ENCODE data around the gene SEZ6L2.
"Not testable (repeated sequence)": the region's sequence is repeated elsewhere in the genome, so short reads cannot be mapped to it uniquely, and the experiment has no call there.

SEZ6L2 gene

DNA sequence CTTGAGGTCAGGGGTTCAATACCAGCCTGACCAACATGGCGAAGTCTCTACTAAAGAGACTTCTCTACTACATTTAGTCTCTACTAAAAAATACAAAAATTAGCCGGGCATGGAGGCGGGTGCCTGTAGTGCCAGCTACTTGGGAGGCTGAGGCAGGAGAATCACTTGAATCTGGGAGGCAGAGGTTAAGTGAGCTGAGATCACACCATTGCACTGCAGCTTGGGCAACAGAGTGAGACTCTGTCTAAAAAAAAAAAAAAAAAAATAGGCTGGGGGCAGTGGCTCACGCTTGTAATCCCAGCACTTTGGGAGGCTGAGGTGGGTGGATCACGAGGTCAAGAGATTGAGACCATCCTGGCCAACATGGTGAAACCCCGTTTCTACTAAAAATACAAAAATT is 10.5 kb upstream of the SEZ6L2 start:
- DNase-seq, result not testable (repeated sequence)

DNA sequence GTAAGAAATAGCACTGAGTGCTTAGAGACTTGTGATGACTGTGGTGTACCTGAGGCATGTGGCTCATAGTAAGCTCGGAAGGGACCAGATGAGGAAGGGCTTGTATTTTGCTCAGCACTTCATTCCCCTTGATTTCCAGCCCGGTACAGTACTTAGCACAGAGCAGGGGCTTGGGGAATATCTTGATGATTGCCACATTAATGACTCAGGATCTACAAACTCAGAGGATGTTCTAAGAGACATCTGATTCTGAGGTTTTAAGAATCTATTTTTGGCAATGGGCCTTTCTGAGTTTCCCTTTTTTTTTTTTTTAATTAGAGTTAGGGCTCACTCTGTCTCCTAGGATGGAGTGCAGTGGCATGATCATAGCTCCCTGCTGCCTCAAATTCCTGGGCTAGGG is 10.0 kb upstream of the SEZ6L2 start:
- no peak for DNase-seq

DNA sequence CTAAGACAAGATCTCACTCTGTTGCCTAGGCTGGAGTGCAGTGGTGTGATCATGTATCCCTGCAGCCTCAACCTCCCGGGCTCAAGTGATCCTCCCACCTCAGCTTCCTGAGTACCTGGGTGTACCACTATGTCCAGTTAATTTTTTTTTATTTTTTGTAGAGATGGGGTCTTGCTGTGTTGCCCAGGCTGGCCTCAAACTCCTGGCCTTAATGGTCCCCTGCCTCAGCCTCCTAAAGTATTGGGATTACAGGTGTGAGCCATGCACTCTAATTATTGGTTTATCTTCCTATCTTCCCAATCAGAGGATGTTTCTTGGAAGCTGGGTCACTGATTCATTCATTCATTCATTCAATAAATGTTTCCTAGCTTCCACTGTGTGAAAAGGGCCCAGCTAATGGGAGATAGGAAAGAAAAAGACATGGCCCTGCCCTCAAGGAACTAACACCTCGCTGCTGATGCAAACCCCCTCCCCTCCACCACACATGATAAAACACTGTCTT is 9.4 kb upstream of the SEZ6L2 start:
- DNase-seq, result no peak

DNA sequence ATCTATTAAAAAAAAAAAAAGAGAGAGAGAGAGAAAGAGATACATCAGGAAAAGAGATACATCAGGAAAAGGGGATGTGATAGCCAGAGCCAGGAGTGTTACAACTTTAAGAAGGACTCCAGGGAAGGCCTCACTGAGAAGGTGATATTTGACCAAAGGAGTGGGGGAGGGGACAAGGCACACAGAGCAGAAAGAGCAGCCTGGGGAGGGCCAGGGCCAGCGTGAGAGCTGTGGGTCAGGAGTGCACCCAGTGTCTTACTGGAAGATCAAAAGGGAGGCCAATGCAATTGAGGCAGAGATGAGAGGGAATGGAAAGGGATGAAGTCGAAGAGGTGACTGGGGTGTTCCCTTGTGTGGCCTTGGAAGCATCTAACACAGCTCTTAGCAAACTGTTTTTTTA is 8.6 kb upstream of the SEZ6L2 start:
- no peak for DNase-seq

DNA sequence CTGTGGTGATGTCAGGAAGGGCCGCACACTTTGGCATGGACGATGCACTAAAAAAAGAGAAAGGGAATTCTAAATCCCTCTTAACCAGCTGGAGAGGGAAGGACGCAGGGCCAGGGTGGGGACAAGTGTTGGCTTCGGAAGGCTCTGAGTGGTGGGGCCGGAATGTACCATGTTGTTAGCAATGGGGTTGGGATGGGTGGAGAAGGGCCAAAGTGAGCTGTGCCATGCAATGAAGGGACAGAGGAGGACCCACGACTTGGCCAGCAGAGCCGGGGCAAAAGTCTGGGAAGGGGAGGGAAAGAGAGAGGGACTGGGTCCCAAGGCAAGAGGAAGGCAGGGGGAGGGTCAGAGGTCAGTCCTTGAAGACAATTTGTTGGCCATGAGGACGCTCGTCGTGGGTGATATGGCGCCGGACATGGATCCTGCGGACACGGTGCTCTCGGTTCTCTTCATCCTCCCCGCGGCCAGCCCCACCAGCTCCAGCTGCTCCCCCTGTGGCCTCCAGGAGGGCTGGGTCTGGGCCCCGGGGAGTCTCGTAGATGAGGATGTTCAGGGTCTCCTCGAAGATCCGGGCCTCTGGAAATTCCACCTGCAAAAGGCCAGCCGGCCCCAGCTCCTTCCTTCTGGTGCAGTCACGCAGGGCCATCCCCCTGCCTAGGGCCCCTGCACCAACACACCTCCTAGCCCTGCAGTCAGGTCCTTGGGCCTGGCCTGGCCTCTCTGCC is 7.3 kb upstream of the SEZ6L2 start:
- DNase-seq, result no peak

DNA sequence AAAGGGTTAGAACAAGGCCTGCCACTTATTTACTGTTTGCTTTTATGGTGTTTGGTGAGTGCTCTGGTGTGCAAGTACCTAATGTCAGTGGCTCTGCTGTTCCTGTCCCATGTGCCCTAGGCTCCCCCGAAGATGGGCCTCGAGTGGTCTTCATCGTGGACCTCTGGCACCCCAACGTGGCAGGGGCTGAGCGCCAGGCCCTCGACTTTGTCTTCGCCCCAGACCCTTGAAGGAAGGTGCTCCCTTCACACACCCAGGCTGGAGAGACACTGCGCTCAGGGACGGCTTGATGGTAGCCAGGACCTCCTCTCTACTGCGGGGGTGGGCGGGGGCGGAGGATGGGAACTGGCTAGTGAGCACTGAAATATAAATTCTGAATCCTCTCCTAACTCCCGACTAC is 6.3 kb upstream of the SEZ6L2 start:
- DNase-seq, result no peak

DNA sequence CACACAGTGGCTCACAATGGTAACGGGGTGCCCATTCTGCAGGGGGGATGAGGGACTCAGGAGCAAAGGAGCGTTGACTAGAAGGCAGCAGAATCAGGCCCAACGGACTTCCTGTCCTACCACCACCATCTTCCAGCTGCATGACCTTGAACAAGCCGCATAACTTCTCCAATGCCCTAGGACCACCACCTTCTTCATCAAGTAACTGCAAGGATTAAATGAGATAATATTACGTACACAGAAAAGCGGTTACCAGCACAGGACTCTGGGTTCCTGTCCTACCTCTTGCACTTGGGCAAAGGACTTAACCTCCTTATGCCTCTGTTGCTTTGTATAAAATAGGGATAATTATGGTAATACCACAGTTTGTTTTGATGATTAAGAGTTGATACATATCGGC is 5.6 kb upstream of the SEZ6L2 start:
- no peak for DNase-seq

DNA sequence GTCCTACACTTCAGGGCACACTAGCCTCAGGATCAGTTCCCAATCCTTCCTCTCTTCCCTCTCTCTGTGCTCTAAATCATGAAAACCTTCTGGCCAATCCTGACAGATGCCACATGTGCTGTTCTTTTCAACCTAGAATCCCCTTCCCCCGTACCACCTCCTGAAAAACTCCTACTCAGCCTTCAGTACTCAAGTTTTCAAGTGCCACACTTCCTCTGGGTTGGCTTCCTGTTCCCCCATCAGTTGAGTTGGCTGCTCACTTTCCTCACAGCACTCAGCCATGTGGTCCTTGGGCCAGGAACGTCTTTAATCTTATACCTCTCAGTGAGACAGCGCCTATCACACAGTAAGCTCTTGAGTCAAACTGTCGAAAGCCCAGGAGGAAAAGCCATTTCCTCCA is 4.2 kb upstream of the SEZ6L2 start:
- no peak for DNase-seq

DNA sequence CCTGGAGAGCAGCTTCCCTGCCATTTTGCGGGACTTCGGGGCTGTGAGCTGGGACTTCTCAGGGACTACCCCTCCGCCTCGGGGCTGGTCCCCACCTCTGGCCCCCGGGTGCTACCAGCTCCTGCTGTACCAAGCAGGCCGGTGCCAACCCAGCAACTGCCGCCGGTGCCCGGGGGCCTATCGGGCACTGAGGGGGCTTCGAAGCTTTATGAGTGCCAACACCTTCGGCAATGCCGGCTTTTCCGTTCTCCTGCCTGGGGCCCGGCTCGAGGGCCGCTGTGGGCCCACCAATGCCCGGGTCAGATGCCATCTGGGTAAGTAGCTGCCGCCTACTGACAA is 2.2 kb upstream of the SEZ6L2 start:
- no peak for DNase-seq

DNA sequence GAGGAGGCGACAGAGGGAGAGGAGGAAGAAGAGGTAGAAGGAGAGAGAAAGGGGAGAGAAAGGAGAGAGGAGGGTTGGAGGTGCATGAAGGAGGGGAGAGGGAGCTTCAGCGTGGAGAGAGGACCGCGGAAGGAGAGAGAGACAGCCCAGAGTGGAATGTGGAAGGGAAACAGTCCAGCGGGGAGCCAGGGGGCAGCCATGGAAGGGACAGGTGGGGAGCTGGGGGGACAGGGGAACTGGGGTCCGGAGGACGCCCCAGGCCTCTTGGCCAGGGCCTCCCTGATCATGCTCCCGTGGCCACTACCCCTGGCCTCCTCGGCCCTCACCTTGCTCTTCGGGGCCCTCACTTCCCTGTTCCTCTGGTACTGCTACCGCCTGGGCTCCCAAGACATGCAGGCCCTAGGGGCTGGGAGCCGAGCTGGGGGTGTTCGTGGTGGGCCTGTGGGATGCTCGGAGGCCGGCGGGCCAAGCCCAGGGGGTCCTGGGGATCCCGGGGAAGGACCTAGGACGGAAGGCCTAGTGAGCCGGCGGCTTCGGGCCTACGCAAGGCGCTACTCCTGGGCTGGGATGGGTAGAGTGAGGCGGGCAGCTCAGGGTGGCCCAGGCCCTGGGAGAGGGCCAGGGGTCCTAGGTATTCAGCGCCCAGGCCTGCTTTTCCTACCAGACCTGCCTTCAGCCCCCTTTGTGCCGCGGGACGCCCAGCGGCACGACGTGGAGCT is 1.7 kb upstream of the SEZ6L2 start:
- DNase-seq, result no peak

DNA sequence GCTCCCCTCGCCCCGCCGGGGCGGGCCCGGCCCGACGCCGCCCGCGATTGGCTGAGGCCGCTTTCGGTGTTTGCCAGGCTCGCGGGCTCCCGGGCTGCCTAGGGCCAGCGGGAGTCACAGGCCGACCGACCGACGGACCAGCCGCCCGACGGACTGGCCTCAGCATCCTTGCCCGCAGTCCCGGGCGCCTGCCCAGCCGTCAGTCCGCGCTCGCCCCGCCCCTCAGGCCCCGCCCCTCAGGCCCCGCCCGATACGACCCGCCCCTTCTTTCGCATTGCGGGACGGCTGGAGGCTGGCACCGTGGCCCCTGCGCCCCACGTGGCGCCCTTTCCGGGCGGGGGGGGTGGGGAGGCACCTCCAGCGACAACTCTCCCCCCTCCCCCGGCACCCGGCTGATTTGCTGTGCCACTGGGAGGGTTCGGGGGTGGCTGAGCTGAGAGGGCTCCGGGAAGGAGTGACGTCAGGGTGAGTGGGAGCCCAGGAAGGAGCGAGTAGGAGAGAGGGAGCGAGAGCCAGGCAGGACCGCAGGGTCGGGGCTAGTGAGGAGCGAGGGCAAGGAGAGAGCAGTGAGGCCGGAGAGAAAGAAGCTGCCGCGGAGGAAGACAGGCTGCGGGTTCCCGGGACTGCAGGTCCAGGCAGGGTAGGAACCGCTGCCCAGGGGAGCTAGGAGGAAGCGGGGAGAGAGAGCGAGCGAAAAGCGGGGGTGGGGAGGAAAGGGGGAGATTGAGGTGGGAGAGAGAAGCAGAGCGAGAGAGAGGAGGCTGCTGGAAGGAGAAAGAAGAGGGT is 945 bp upstream of the SEZ6L2 start, which contains the start of gene ASPHD1:
ASPHD1 (plus strand) TSS at position 387 of the 786 bp plus-strand sequence. CDS start 484 bp downstream, outside the sequence.
- DNase-seq, result peak; percentile 73

DNA sequence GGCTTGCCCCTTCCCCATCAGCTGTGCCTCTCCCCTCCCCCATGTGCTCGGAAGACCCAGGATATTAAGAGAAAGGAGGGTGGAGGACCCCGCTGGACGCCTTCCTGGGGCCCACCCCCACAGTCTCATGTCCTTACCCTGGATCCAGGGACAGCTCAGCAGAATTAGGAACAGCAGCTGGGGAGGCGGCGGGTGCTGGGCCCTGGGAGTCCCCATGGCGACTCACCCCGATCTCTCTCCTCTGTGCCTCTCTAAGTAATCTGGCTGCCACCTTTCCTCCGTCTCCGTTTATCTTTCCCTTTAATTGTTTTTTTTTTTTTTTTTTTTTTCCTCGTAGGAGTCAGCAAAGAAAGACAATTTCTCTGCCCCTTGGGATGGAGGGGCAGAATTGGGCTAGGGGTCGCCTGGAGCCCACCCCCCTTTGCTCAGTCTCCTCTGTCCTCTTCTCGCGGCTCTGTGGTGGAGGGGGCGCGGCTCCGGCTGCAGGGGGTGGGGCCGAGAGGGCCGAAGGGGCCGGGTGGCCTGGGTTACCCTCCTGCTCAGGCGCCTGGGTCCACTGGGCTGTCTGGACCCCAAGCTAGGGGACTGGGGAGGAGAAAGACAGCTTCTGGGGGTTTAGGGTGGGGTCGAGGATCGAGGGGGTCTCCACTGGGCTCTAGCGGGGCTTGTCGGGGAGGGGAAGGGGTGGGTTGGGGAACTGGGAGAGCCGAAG is 390 bp downstream of the SEZ6L2 start:
- DNase-seq, result no peak

DNA sequence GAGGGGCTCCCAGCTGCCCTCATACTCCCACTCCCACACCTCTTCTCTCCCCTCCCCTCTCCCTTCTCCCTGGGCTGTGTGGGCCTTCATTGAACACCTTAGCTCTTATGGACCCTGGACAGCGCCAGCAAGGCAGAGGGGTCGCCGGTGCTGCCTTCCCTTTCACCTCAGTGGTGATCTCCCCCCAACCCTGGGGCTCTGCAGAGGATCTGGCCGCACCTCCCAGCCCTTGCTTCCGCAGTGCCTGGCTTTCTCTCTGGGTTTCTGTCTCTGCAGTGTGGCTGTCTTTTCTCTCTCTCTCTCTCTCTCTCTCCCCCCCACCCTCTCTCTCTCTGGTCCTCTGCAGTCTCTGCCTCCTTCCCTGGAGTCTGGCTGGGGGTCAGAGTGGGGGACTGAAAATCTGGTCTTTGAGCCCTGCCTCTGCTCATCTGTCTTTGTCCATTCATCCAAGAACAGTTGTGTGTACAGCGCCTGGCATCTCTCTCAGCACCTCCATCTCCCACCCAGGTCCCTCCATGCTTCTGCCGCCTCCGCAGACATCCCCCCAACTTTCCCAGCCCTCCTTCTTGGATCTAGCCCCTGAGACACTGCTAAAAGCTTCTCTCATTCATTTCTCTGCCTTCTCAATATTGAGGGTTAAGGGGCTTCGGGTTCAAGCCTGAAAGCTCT is 1.1 kb downstream of the SEZ6L2 start:
- DNase-seq, result no peak

DNA sequence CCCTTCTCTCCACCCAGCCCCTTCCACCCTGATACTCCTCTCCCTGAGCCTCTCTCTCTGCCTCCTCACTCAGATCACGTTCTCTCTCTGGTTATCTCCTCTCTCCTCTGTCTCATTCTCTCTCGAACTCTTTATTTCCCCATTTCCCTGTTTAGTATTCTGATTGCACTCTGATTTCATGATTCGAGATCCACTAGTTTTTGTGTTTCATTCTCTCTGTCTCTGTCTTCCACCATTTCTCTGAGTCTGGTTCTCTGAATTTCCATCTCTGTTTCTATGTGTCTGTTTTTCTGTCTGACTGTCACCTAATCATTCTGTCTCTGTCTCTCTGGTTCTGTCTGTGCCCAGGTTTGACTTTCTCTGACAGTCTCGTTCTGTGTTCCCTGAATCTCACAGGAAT is 2.0 kb downstream of the SEZ6L2 start:
- DNase-seq, result no peak

DNA sequence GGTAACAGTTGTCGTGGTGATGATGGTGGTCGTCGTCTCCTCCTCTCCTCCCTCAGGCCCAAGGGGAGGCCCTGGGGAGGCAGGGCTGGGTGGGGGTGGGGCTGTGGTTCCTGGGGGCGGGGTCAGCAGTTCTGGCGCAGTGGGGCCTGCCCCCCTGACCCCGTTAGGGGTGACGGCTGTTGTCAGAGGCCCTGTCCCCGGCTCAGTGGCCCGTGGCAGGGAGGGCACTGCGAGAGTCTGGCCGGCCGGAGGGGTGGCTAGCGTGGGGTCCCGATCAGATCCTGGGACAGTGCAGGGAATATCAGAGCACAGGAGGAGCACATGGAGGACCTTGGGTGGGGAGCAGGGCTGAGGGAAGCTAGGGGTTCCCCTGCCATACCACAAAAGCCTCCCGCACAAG is 2.5 kb downstream of the SEZ6L2 start:
- DNase-seq, result no peak

DNA sequence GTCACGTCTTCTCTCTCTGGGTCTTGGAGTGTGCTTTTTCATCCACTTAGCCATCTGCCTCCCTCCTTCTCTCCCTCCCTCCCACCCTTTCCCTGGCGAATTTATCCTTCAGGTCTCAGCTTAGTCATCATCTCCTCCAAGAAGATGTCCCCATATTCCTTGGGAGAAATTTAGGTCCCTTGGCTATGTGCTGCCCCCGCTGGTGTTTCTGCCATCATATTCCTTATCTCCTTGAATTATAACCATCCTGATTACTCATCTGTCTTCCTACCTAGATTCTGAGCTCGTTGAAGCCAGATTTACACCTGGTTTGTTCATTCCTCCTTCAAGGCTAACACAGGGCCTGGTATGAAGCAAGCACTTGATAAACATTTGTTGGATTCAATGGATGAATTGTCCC is 5.0 kb downstream of the SEZ6L2 start:
- no peak for DNase-seq

DNA sequence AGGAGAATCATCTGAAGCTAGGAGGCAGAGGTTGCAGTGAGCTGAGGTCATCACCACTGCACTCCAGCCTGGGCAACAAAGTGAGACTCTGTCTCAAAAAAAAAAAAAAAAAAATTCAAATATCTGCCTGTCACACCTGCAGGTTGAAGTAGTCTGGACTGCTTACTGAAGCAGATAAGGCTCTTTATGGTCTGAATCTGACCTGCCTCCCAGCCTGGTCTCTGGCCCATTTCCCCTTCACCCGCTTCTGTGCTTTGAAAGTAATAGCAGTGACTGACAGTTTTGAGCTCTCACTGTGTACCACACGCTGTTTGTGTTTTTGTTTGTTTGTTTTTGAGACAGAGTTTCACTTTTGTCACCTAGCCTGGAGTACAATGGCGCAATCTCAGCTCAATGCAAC is 5.8 kb downstream of the SEZ6L2 start:
- no peak for DNase-seq

DNA sequence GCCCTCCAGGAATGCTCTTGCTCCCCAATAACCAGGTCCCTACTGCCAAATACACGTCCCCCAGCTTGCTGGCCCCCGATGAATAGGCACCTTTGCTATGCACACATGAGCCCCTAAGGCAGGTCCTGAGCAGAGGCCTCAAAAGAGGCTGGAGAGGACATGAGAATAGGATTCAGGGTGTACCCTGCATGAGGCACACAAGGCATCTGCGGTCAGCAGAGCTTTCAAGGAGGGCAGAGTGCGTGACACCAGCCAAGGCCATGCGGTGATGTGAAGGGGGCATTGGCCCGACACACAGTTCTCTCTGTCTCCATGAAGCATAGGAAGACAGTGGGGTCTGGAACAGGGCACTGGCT is 6.9 kb downstream of the SEZ6L2 start:
- no peak for DNase-seq

DNA sequence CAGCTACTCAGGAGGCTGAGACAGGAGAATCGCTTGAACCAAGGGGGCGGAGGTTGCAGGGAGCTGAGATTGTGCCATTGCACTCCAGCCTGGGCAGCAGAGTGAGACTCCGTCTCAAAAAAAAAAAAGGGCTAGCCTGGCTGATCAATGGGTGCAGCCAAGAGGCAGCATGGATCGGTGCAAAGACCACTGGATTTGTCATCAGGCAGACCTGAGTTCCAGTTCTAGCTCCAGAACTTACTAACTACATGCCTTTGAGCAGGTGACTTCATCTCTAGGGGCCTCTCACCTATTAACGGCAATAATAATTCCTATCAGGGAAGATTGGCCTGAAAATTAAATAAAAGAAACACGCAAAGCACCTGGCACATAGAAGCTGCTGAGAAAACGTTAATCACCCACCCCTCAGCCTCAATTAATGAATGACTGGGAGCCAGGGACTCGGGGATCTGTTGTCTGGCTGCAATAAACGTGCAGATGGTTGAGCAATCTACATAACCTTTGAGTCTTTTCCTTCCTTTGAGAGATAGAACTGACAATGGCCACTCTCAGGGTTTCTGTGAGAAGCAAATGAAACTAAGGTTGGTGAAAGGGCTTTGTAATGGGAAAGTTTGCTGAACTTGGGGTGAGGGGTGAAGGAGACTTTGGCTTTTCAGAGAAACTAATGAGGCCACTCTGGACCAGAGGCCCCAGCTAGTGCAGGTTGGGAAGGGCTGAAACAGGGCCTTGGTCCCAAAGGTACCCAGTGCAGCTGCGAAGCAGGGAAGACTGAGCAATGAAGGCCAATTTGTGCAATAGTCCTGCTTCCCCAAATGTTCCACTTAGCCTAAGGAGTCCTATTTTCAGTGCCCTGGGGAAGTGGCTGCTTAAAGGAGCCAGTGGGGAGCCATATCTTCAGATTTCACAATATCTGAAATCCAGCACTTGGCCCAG is 7.6 kb downstream of the SEZ6L2 start:
- DNase-seq, result no peak

DNA sequence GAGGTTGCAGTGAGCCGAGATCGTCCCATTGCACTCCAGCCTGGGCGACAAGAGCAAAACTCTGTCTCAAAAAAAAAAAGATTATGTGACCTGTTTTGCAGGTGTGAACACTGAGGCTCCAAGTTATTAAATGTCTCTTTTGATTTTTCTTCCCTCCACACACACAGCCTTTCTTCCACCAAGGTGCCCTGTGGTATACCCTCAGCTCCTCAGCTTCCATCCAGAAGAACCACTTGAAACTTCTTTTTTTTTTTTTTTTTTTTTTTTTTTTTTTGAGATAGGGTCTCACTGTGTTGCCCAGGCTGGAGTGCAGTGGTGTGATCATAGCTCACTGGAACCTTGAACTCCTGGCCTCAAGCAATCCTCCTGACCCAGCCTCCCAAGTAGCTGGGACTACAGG is 10.0 kb downstream of the SEZ6L2 start:
- not testable (repeated sequence) for DNase-seq

DNA sequence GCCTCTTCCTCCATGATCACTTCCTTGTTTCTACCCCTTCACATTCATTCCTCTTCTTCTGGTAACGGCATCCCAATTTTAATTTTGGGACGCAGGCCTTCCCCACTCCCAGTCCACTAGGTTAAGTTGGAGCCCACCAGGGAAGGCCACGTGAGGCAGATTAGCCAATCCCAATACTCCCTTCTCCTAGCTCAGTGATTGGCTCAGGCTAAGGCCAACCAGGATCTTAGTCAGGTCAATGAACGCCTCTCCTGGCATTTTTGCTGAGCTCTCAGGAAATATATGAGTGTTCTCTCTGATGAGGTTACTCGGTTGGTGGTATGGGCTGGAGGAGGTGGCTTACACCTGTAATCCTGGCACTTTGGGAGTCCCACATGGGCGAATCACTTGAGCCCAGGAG is 15.4 kb downstream of the SEZ6L2 start:
- DNase-seq, result no peak

Measured in central memory CD4-positive, alpha-beta T cell (primary cell).